GM12872 (cell line): ENCODE results near the gene USE1.

Experiments
- CTCF ChIP-seq: IDR thresholded peaks from 3 replicates; pipeline ENCODE4 v1.5.1; 2011; ENCODE audit warnings: low read depth, mild to moderate bottlenecking, low read length, moderate library complexity; ENCODE audit not compliant: insufficient read depth

USE1 gene

GRCh38 chr19:17259118-17259780 lies 44.1 kb downstream of the USE1 start:
- no peak for TF ChIP-seq CTCF

DNA sequence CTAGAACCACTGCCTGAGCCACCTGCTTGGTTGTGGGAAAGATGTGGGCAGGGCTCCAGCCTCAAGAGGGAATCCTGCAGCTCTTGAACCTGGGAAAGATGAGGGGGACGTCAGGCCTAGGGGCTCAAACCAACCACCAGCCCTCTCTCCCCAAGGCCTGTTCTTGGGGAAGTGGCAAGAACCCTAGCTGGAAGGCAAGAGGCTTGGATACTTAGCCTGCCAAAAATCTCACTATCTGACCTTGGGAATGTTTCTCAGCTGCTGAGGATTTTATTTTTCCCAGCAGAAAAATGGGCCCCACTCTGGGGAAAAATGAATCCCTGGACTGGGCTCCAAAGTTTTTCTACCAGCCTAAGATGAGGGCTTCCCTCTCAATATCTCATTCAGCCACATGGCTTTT lies 44.8 kb downstream of the USE1 start:
- TF ChIP-seq CTCF: no peak

DNA sequence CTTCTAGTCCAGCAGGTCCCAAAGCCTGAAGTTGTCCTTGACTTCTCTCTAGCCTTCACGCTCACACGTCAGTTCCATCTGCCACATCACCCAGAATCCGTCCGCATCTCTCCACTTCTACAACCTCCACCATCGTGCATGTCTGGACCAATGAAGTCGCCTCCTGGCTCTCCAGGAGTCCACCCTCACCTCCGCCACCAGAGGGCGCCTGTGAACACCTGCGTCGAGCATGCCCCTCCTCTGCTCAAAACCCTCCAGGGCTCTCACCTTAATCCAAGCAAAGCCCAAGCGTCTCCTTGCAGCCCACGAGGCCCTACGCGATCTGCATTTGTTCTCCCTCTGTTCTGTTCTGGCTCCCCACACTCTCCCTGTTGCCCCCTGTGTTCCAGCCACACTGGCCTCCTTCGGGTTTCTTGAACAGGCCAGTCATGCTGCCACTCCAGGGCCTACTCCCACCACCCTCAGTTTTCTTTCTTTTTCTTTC lies 45.7 kb downstream of the USE1 start:
- peak; percentile 99 for TF ChIP-seq CTCF

GRCh38 chr19:17262557-17262956 lies 47.4 kb downstream of the USE1 start:
- no peak for TF ChIP-seq CTCF

DNA sequence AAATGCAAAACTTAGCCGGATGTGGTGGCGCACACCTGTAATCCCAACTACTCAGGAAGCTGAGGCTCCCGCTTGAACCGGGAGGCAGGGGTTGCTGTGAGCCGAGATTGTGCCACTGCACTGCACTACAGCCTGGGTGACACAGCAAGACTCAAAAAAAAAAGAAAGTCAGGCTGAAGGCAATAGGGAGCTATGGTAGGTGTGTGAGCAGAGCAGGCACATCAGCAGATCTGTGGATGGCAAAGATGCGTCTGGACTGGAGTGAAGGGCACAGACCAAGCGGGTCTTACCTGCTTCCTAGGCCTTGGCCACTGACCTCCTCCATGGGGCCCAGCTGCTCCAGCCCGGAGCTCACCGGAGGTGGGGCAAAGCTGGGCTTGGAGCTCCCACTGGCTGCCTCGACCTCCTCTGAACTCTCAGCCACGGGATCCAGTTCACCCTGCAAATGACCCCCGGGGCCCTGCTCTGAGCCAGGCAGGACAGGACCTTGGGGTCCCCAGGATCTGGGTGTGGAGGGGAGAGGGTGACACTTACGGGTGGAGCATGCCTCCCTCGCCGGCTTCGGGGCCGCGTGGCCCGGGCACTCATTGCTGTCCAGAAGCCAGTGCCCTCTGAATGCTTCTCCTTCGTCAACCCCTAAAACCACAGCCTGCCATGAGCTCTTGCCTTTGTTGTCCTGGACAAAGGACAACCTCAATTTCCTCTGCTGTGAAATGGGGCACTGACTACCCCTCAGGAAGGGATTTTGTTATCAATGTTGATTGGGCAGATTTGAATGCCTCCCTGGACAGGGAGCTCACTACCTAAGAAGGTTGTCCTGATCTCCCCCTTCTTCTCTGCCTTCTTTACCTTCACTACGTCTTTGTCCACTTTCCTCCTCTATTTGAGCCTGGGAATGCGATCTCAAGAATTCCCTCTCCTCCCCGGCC lies 48.8 kb downstream of the USE1 start:
- TF ChIP-seq CTCF: no peak

GRCh38 chr19:17264641-17264979 lies 49.5 kb downstream of the USE1 start, which contains the start of gene USHBP1:
TSS of gene USHBP1 (minus strand) at chr19:17264745. CDS start at chr19:17264299, 446 bp downstream.
- TF ChIP-seq CTCF: no peak

DNA sequence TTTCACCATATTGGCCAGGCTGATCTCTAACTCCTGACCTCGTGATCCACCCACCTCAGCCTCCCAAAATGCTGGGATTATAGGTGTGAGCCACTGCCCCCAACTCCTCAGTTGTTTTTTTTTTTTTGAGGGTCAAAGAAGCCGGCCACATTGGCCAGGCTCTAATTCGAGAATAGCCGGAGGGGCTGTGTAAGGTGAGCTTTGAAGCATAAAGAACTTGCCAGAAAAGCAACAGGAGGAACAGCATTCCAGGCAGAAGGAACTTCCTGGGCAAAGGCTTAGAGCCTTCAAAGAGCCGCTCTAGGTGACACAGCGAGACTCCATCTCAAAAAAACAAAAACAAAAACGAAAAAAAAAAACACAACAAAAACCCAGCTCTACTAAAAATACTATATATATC lies 50.9 kb downstream of the USE1 start:
- TF ChIP-seq CTCF: no peak
